ENCODE results near the gene ASXL1. TPM values are rescaled to one million over a fixed set of nuclear protein-coding genes. Genes with fewer than 3 reads are reported as not detected.

The ASXL1 gene
- total and polyA plus RNA-seq, 9 of the 15 experiments (the other 6 are each of a cell fraction or from before 2014, with no cell fraction given) = 6.5 to 65.3 (median 32.3) TPM

- TF ChIP-seq AFF1 (IDR thresholded peaks at IDR 0.05; ENCODE audit: low read depth in 1 of 2, partially characterized antibody in 2 of 2) (no peak), ZNF766 (CRISPR knock-in tag; conservative IDR thresholded peaks at IDR 0.05) (no peak), ZC3H11A (IDR thresholded peaks at IDR 0.05; ENCODE audit: low read depth, low read length) (no peak), SMARCA4 (IDR thresholded peaks at IDR 0.05) (peak; percentile 80), ARID1B (IDR thresholded peaks at IDR 0.05) (peak; percentile 80), ELF2 (CRISPR knock-in tag; IDR thresholded peaks at IDR 0.05) (no peak), ZHX1 (conservative IDR thresholded peaks at IDR 0.05; ENCODE audit: low read length) (no peak), UBTF (IDR thresholded peaks at IDR 0.05; ENCODE audit: borderline replicate concordance in 1 of 2, low read depth in 2 of 2, low read length in 2 of 2) (no peak), ZNF23 (CRISPR knock-in tag; IDR thresholded peaks at IDR 0.05) (no peak), ARHGAP35 (IDR thresholded peaks at IDR 0.05; ENCODE audit: partially characterized antibody) (no peak), BCL6 (CRISPR knock-in tag; IDR thresholded peaks at IDR 0.05) (no peak), NFXL1 (CRISPR knock-in tag; IDR thresholded peaks at IDR 0.05) (no peak), SUPT5H (IDR thresholded peaks at IDR 0.05) (no peak), NR0B1 (IDR thresholded peaks at IDR 0.05; ENCODE audit: partially characterized antibody) (no peak), MBD1 (CRISPR knock-in tag; IDR thresholded peaks at IDR 0.05) (no peak), HDAC2 (IDR thresholded peaks at IDR 0.05) (peak; percentile 80; the same call in 1 of the 2 replicates)
These were observed 24.7 kb upstream of the ASXL1 start (continued) for GRCh38 chr20:32333181-32333987.
